Measurements from ENCODE around the gene SLC7A14.

SLC7A14 gene

DNA sequence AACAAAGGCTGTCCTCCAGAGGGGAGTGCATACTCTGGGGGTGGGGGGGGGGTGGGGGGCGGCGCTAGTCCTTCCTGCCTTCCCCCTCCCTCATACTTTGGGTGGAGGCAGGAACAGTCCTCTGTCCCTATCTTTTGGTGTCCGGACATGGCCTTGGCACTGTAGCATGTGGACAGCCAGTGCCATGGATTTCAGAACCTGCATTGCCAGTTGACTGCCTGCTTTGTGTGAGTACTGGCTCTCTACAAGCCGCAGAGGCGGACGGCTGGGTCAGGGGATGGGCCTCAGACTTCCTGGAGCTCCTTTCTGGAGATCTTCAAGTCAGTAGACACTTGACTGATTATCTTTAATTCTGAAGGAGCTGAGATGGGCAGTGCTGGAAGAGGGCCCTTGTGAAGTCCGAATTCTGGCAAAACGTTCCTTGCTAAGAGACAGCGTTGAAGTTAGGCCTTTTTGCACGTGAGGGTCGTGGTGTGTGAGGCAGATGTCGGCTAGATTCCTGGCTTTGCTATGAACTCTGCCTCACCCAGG lies 164.7 kb downstream of the SLC7A14 start:
- DNase-seq: no peak

DNA sequence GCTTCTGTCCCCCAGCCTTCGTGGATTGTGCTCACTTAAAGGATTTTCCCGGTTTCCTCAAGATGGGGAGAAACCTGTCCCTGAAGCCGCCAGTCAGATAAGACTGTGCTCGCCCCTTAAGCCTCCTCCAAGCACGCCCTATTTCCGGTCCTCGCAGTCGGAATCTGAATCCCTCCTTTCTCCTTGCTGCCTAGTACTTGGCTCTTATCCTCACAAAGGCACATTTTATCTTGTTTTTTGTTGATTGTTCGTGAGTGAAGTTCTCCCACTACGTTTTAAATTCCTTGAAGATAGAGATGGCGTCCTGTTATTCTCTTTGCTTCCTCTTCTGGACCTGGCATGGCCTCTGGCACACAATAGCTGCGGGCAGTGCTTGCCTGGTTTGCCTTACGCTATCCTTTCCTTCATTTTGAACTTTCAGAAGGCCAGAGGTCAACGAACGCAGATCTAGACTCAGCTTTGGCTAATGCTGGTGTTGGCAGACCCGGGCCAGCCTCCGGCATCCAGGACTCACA lies 165.5 kb downstream of the SLC7A14 start:
- no peak for DNase-seq

DNA sequence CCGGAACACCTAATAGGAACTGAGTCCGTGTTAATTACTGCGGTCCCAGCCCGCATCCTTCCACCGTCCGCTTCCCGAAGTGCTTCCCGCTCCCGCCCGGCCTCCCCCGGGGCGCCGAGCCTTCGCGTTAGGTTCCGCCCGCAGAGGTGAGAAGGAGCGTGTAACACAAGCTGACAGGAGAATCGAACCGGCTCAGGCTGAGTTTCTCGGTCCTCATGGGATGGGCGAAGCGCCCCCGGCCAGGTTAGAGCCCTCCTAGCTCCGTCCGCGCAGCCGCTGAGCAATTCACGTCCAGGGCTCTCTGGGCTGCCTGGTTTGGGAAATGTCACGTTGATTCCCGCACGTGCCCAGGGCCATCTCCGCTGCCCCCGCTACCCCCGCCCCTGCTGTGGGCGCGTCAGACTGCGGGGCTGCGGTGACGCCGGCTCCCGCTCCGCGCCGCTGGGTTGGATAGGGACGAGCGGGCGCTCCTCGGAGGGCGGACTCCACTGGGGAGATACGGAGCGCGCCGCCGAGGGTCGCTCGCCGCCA lies 166.3 kb downstream of the SLC7A14 start:
- no peak for DNase-seq

DNA sequence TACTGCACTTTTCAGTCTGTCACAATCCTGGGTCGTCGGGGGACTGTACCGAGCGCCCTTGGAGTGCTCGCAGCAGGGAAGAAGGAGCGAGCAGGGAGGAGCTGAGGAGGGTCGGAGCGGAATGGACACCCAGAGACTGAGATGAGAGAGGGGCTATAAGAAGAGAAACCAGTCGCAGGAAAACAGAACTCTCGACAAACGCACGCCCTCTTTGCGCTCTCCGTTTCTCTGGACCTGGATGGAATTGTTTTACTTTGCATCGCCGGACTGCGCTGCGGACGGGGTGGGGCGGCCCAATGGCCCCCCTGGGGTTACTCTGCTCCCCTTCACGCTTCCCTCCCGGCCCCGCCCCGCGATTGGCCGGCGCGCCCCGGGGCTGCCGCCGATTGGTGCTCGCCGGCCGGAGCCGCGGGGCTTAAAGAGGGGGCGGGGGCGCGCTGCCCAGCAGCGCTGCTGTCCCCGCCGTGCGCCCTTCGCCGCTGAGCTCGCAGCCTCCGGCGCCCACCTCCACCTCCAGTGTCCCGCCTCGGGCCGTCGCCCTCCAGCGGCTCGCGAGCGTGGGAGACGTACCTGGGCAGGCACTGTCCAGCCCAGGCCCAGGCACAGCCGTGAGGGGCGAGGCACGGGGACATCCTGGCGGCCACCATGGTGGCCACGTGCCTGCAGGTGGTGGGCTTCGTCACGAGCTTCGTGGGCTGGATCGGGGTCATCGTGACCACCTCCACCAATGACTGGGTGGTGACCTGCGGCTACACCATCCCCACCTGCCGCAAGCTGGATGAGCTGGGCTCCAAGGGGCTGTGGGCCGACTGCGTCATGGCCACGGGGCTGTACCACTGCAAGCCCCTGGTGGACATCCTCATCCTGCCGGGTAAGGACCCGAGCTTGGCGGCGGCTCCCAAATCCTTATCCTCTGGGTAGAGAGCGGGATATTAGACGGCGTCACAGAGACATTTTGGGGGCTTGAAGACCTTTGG lies 167.2 kb downstream of the SLC7A14 start, which contains the start of gene CLDN11:
CLDN11 (plus strand) TSS at position 447 of the 977 bp plus-strand sequence; CDS start at position 646, 199 bp downstream.
- DNase-seq: no peak

DNA sequence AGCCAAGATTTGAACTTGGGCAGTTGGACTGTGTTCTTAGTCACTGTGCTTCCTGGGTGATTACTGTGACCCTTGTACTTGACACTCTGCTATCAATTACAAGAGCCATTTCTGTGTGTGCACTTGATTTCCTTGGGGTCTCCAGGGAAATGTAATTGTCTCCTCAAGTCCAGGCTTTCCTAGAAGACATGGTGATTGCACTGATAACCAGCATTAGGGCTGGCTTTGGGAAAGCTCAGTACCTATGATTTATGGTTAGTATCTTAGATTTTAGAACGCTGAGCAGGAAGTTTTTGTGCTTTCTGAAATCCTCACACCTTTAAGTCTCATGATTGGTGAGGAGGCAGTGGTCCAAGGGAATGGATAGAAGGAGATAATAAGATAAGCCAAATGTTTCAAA lies 168.8 kb downstream of the SLC7A14 start:
- DNase-seq: no peak

DNA sequence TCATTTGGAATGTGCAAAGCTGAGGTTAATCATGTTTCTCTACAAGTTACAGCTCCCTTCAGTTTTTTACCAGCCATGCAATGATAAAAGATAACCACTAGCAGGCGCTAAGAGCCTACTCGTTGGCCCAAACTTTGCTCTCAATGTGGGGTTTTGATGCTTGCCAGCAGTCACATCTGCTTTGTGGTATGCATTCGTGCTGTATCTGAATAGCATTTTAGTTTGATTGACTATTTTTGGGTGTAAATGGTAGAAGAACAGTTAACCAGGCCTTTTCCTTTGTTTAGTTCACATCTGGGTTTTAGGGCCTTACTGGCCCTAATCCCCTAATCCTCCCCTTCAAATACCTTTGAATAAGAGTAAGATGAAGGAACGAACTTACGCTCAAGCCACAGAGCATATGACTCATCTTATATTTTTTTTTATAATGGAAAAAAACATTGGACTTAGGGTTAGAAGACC lies 171.6 kb downstream of the SLC7A14 start:
- DNase-seq: peak; percentile 49

DNA sequence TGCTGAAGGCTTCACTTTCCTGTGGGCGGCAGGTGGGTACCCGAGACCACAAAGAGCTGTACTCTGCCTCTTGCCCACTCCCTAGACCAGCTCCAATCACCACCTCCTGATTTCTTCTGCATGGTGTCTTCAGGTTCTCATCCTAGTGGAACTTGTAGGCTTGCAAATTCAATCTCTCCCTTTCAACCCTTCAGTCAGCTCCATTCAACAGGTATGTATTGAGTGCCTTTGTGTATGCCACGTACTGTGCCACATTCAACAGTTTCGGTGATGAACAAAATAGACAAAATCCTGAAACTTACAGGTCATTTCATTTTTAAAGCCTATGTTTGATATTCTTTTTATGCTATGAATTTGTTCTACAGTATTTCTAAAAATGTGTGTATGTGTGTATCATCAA lies 172.6 kb downstream of the SLC7A14 start:
- DNase-seq: no peak

DNA sequence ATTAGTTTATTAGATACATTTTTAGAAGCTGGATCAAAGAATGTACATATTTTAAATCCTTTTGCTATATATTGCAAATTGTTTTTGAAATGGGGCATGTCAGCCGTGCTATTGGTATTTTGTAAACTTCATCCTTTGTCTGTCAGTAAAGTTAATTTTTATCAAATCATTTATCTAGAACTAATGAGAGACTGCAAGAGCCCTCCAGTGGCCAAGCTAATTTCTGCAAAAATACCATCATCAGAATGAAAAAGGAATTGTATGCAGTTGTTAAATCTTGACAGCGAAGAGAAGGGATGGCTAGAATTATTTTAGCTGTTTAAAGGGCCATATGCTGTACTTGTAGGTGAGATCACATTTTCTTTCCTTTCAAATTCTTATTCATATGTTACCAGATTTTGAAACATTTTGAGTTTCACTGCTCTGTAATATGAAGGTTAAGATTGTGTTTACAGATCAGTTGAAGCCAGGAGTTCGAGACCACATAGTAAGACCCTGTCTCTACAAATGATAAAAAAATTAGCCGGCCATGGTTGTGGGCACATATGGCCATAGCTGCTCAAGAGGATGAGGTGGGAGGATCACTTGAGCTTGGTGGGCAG lies 175.3 kb downstream of the SLC7A14 start:
- peak; percentile 5 for DNase-seq

Data from CD4-positive, alpha-beta T cell treated with Interleukin-4 for 4 hours (primary cell).